Measurements from ENCODE around the gene LDLRAD3.

The LDLRAD3 gene

DNA sequence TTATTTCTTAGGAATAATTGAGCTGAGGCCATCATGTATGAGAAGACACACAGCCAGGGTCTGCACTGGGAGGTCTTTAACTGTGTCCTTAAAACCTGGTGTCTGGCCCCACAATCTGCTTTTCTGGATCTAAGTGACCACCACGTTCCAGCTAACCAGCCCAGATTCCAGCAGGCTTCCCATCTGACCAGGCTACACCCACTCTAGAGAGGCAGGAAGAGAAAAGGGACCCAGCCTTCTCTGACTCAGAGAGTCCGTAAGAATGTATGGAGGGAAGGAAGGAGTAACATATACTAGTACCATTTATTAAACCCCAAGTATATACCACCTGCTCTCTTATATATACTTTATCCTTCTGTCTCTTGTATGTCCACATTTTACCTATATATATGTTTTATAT is 80.1 kb downstream of the LDLRAD3 start:
- peak; percentile 54; the same call in 2 of the 3 replicates for ATAC-seq

GRCh38 chr11:36024716-36025115 is 80.9 kb downstream of the LDLRAD3 start:
- TF ChIP-seq TOX (CRISPR knock-in tag; IDR thresholded peaks at IDR 0.05; ENCODE audit: borderline replicate concordance) (no peak), TSHZ2 (CRISPR knock-in tag; IDR thresholded peaks at IDR 0.05) (no peak), ZNF8 (CRISPR knock-in tag; IDR thresholded peaks at IDR 0.05) (no peak), ISL1 (CRISPR knock-in tag; IDR thresholded peaks at IDR 0.05) (no peak), ZC3H10 (CRISPR knock-in tag; IDR thresholded peaks at IDR 0.05) (no peak), PPARA (CRISPR knock-in tag; IDR thresholded peaks at IDR 0.05; ENCODE audit: borderline replicate concordance) (no peak), CSDC2 (CRISPR knock-in tag; IDR thresholded peaks at IDR 0.05) (no peak), SNAI2 (CRISPR knock-in tag; IDR thresholded peaks at IDR 0.05) (no peak), GLIS3 (CRISPR knock-in tag; IDR thresholded peaks at IDR 0.05) (no peak), CREB5 (CRISPR knock-in tag; IDR thresholded peaks at IDR 0.05; ENCODE audit: low read depth) (no peak), POU6F1 (CRISPR knock-in tag; IDR thresholded peaks at IDR 0.05; ENCODE audit: borderline replicate concordance, low read depth) (no peak)
- TF ChIP-seq, protein P1, sequence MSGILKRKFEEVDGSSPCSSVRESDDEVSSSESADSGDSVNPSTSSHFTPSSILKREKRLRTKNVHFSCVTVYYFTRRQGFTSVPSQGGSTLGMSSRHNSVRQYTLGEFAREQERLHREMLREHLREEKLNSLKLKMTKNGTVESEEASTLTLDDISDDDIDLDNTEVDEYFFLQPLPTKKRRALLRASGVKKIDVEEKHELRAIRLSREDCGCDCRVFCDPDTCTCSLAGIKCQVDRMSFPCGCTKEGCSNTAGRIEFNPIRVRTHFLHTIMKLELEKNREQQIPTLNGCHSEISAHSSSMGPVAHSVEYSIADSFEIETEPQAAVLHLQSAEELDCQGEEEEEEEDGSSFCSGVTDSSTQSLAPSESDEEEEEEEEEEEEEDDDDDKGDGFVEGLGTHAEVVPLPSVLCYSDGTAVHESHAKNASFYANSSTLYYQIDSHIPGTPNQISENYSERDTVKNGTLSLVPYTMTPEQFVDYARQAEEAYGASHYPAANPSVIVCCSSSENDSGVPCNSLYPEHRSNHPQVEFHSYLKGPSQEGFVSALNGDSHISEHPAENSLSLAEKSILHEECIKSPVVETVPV (CRISPR knock-in tag; IDR thresholded peaks at IDR 0.05), result no peak
- no peak for ATAC-seq

More for the DNA sequence above, 80.1 kb downstream of the LDLRAD3 start:
- TF ChIP-seq SNAI2 (CRISPR knock-in tag; IDR thresholded peaks at IDR 0.05) (no peak), PATZ1 (CRISPR knock-in tag; IDR thresholded peaks at IDR 0.05; ENCODE audit: borderline replicate concordance) (no peak), CSDC2 (CRISPR knock-in tag; IDR thresholded peaks at IDR 0.05) (no peak), BACH2 (CRISPR knock-in tag; IDR thresholded peaks at IDR 0.05; ENCODE audit: borderline replicate concordance) (no peak), ZNF8 (CRISPR knock-in tag; IDR thresholded peaks at IDR 0.05) (no peak), TOX (CRISPR knock-in tag; IDR thresholded peaks at IDR 0.05; ENCODE audit: borderline replicate concordance) (no peak), OSR1 (CRISPR knock-in tag; IDR thresholded peaks at IDR 0.05) (no peak), RARB (CRISPR knock-in tag; IDR thresholded peaks at IDR 0.05) (no peak), ISL1 (CRISPR knock-in tag; IDR thresholded peaks at IDR 0.05) (no peak), PPARA (CRISPR knock-in tag; IDR thresholded peaks at IDR 0.05; ENCODE audit: borderline replicate concordance) (no peak), TCF4 (CRISPR knock-in tag; IDR thresholded peaks at IDR 0.05; ENCODE audit: borderline replicate concordance) (no peak), ARNTL (CRISPR knock-in tag; IDR thresholded peaks at IDR 0.05; ENCODE audit: borderline replicate concordance, low read depth) (no peak), ZNF70 (CRISPR knock-in tag; IDR thresholded peaks at IDR 0.05) (no peak), GLIS3 (CRISPR knock-in tag; IDR thresholded peaks at IDR 0.05) (no peak), ESRRG (CRISPR knock-in tag; IDR thresholded peaks at IDR 0.05) (no peak), CREB5 (CRISPR knock-in tag; IDR thresholded peaks at IDR 0.05; ENCODE audit: low read depth) (no peak)

Data from SK-N-SH treated with all-trans-retinoic acid at 6 μM for 48 hours (cell line).